ENCODE measurements around the gene KDELR1. TPM values are rescaled to one million over a fixed set of nuclear protein-coding genes. Genes with fewer than 3 reads are reported as not detected.

KDELR1 gene
- total RNA-seq, 1 donor from 2014 or later: 121 TPM

DNA sequence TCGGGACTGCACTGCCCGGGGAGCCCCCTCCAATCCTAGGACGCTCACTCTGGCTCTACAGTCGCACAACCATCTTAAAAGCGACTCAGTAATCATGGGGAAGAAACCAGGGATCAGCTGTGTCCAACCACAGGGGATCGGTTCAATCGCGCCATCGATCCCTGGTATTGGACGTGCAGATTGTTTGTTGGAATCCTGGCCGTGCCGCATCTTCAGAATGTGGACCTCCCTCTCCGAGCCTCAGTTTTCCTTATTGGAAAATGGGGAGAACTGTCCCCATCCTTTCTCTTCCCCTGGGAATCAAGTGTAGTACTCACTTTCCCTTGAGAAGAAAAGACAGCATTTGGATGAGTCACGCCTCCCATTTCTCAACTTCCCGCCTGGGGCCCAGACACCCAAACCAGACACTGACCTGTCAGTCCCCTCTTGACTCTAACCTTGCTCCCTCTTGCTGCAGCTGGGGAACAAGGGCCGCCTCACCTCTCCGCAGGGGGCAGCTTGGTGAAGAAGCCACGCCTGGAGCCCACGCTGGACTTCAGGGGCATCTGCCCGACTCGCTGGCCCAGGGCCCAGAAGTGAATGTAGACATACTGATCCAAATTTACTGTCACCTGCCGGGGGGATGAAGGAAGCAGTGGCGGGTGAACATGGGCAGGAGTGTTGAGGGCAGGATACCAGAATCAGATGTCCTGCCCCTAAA is 48.4 kb downstream of the KDELR1 start:
- no peak for DNase-seq (ENCODE audit: low read depth)

DNA sequence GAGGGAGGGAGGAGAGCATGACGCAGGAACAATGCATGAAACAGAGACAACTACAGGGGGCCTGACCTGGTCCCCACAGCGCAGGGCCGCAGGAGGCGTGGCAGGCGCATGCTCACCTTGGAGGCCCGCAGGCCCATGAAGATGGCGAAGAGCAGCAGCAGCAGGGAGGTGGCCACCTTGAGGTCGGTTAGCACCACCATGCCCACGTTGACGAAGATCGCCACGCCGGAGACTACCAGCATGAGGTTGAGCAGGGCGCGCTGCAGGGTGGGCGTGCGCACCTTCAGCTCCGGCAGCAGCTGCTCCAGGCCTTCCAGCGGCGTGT is 49.0 kb downstream of the KDELR1 start:
- no peak for DNase-seq (ENCODE audit: low read depth)

DNA sequence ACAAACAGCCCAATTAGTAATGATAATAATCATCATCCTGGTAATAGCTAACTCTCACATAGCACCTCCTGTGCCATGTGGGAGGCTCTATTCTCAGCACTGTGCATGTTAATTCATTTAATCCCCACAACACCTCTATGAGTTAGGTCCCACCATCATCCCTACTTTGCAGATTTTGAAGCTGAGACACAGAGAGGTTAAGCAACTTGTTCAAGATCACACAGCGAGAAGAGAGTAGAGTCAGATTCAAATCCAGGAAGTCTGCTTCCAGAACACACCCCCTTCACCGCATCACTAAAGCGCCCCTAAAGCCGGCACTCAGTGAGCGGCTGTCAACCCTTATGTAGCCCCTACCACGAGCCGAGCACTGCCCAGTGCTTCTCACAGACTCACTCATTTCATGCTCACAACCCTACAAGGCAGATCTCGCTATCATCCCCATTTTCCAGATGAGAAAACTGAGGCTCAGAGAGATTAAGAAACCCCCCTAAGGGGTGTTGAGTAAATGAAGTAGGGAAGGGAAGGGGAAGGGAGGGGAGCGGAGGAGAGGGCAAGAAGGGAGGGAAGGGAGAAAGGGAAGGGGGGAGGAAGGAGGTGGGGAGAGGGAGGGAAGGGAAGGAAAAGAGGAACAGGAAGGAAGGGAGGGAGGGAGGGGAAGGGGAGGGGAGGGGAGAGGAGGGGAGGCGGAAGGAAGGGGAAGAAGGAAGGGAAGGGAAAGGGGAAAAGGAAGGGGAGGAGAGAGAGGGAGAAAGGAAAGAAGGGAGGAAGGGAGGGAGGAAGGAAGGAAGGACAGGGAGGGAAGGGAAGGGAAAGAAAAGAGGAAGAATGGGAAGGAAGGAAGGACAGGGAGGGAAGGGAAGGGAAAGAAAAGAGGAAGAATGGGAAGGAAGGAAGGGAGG is 49.6 kb downstream of the KDELR1 start:
- no peak for DNase-seq (ENCODE audit: low read depth)

DNA sequence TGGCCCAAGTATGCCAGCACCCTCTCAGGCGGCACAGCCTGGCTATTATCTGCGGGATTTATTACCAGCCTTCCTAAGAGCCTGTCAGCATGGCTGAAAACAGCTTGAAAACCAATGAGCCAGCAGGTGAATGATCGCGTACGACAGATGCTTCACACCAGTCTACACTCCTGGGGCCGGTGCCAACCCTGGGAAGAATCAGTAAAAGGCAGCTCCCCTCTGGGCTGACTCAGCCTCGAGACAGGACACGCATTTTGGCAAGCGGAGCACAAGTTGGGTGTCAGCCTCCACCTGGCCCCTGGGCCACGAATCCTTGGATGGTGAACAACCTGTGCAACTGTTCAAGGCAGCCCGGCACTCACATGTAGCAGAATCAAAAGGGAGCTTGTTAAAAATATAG is 50.4 kb downstream of the KDELR1 start:
- DNase-seq (ENCODE audit: low read depth): peak; percentile 63

DNA sequence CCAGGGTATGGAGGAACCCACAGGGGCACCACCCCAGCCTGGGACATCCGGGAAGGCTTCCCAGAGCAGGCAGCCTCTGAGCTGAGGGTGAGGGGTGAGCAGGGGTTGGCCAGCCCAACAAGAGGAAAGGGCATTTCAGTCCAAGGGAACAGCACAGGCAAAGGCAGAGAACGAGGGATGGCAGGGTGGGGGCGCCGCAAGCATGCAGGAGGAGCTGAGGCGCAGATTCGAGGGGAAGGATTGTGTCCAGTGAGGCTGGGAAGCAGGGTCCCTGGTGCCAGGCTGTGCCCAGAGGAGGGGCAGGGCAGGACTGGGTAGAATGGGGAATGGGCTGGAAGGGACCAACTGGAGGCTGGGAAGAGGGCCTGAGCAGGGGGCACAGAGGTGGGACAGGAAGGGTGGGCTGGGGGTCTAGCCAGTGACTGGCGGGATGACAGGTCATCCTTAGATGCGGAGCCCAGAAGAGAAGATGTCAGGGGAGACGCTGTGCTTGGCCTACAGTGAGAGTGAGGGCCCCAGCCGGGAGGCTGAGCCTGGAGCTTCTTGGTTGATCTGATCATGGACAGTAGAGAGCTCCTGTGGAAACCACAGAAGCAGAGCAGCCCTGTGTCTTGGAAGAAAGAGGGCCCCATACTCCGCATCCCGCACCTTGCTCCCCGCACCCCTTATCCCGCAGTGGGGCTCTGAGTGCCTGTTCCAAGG is 52.4 kb downstream of the KDELR1 start:
- DNase-seq (ENCODE audit: low read depth): no peak

DNA sequence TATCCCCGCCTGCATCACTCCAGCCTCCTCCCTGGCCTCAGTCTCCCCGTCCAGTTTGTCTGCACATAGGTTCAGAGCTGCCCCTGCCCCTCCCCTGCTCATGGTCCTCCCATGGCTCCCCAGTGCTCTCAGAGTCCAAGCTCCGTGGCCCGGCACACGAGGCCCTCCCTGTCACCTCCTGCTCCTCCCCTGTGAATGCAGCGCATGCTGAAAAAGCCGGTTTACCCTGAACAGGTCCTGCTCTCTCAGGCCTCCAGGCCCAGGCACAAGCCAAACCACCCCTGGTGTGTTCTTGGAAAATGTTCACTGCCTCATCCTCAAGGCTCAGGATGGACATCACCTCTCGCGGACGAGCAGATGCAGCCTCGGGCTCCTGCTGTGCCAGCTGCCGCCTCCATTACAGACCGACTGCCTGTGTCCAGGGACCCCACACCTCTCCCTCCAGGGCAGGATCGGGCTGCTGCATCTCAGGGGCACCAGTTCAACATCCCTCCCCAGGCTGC is 53.0 kb downstream of the KDELR1 start:
- no peak for DNase-seq (ENCODE audit: low read depth)

DNA sequence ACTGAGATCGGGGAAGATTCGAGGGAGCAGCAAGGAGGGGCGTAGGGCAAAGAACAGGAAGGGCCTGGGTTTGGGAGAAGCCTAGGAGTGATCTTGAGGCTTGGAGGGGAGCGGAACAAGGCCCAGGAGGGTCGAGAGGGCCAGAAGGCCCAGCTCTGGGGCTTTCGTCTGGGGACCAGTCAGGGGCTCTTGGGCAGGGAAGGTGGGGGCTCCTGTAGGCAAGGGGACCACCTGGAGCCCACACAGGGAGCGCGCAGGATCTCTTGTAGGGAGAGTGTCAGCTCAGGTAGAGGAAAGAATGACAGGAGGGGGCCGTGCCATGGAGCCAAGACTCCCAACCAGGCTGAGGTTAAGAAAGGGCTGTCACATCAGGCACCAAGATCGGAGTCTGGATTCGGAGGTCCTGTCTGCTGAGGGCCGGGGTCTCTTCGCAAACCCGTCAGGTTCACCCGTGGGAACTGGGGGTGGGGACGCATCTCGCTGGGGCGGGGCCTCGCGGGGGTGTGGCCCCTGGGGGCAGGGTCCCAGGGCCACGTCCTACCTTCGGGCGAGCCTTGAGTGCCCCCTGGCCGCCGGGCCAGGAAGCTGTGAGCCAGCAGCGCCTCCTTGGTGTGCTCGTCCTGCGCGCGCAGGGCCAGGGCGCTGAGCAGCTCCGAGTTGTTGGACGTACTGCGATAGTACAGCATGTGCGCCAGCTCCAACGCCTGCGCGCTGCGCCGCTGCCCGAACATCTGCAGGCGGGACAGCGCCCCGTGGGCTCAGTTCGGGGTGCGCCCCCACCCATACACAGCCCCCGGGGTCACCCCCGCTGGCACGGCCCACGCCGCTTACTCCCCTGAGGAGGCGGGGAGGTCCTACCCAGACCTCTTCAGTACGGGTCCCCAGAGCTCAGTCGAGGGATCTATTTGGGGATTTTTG is 57.6 kb downstream of the KDELR1 start:
- peak; percentile 82 for DNase-seq (ENCODE audit: low read depth)

DNA sequence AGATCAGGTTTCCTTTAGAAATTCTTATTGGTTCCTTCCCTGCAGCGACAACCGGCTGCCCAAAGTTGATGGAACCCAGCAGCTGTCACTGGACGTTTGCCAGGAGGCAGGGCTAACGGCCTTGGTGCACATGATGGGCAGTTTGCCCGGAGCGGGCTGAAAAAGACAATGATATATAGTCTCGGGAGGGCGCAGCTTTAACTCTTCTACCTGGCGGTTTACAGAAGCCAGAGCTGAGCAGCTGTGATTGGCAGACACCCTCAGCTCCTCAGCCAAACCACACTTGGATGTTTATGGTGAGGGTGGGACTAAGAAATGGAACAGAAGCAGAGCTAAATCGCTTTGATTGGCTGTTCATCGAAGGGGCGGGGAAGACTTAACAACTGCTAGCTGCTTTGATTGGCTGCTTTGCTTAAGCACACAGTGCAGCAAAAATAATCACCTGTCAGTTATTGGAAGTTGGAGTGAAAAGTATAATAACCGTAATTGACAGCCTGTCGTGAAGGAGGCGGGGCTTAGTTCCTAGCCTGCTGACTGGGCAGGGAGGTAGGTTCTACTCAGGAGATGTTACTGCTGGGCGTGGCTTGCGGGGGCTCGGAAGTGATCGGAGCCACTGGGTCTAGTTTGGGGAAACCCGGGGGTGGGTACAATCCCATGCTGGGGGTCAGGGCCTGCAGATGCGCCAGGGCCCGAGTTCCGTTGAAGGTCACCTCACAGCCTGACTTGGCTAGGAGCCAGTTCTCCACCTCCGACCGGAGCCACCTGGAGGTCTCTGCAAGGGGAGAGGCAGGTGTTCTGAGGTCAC is 58.5 kb downstream of the KDELR1 start:
- DNase-seq (ENCODE audit: low read depth): peak; percentile 100

Other genes starting within 250 kb of the KDELR1 start
- 8.4 and 8.9 TPM in 2 replicates for gene LIG1, start 221.2 kb downstream of the KDELR1 start, total RNA-seq
- 1.3 and 2.1 TPM in 2 replicates for gene ZSWIM9, start 220.9 kb downstream of the KDELR1 start, total RNA-seq
- 20.7 and 23.0 TPM in 2 replicates for gene CARD8, start 135.6 kb downstream of the KDELR1 start, total RNA-seq
- not detected in 2 replicates for gene ZNF114, start 121.5 kb downstream of the KDELR1 start, total RNA-seq
- gene EMP3, start 66.0 kb downstream of the KDELR1 start, total RNA-seq: 261 and 322 TPM in 2 replicates
- gene TMEM143, start 27.6 kb downstream of the KDELR1 start, total RNA-seq: 10.1 and 10.4 TPM in 2 replicates
- not detected in 2 replicates for gene SYNGR4, start 27.2 kb downstream of the KDELR1 start, total RNA-seq
- 0.03 TPM in 1 of 2 replicates, not detected in the other for gene GRIN2D, start 2.1 kb upstream of the KDELR1 start, total RNA-seq
- gene GRWD1, start 54.4 kb upstream of the KDELR1 start, total RNA-seq: 43.4 and 44.1 TPM in 2 replicates
- gene KCNJ14, start 64.0 kb upstream of the KDELR1 start, total RNA-seq: 0.73 and 0.96 TPM in 2 replicates
- gene CYTH2, start 77.8 kb upstream of the KDELR1 start, total RNA-seq: 50.8 and 60.6 TPM in 2 replicates
- 0.05 and 0.26 TPM in 2 replicates for gene LMTK3, start 120.3 kb upstream of the KDELR1 start, total RNA-seq
- gene SULT2B1, start 160.6 kb upstream of the KDELR1 start, total RNA-seq: not detected in 2 replicates
- gene SPACA4, start 215.2 kb upstream of the KDELR1 start, total RNA-seq: not detected in 2 replicates
- gene FAM83E, start 223.5 kb upstream of the KDELR1 start, total RNA-seq: 5.1 and 7.9 TPM in 2 replicates
- gene RPL18, start 227.6 kb upstream of the KDELR1 start, total RNA-seq: 1,744 and 2,296 TPM in 2 replicates
- 11.0 and 16.5 TPM in 2 replicates for gene SPHK2, start 228.0 kb upstream of the KDELR1 start, total RNA-seq
- gene DBP, start 245.8 kb upstream of the KDELR1 start, total RNA-seq: 6.9 and 17.0 TPM in 2 replicates